Measurements from ENCODE around the gene IRS1.
"Not testable (repeated sequence)": the region's sequence is repeated elsewhere in the genome, so short reads cannot be mapped to it uniquely, and the experiment has no call there.

Gene IRS1, protein sequence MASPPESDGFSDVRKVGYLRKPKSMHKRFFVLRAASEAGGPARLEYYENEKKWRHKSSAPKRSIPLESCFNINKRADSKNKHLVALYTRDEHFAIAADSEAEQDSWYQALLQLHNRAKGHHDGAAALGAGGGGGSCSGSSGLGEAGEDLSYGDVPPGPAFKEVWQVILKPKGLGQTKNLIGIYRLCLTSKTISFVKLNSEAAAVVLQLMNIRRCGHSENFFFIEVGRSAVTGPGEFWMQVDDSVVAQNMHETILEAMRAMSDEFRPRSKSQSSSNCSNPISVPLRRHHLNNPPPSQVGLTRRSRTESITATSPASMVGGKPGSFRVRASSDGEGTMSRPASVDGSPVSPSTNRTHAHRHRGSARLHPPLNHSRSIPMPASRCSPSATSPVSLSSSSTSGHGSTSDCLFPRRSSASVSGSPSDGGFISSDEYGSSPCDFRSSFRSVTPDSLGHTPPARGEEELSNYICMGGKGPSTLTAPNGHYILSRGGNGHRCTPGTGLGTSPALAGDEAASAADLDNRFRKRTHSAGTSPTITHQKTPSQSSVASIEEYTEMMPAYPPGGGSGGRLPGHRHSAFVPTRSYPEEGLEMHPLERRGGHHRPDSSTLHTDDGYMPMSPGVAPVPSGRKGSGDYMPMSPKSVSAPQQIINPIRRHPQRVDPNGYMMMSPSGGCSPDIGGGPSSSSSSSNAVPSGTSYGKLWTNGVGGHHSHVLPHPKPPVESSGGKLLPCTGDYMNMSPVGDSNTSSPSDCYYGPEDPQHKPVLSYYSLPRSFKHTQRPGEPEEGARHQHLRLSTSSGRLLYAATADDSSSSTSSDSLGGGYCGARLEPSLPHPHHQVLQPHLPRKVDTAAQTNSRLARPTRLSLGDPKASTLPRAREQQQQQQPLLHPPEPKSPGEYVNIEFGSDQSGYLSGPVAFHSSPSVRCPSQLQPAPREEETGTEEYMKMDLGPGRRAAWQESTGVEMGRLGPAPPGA (N-terminal part only)

DNA sequence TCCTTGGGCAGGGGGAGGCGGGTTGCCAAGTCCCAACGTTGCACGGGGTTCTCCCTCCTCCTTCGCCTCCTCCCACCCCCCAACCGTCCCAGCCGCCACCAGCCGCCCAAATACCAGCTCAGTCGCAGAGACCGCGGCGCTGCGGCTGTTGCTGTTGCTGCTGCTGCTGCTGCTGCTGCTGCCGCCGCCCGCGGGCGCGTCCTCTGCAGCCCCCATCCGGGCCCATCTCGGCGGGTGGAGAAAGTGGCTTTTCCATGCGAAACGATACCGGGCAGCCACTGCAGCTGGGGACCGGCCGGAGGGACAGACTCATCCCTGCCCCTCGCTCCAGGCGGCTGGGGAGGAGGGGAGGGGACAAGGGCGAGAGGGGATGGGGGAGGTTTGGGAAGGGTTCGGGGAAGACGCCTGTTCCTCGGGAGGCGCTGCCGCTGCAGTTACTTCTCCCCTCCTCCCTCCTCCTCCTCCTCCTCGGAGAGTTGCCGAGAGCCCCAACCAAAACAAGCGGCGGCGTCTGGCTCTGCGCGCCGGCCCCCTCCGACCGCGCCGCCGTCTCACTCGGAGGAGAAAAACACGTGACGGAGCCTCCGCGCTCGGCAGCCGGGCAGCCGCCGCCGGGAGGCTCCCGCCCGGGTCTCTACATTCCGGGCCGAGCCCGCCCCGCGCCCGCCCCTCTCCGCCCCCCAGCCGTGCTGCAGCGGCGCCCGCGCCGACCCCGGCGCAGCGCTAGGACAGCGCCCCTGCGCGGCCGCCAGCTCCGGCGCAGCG lies at the start of gene IRS1:
TSS of gene IRS1 (minus strand) at position 610 of the 765 bp plus-strand sequence. CDS start 1,082 bp downstream, outside the sequence.
- Mint-ChIP-seq H3K27me3 (peaks cover 7% of the 10 kb centered on the region), H3K27ac (peak within 1 kb of the TSS; percentile 80), H3K4me3 (peak within 1 kb of the TSS; percentile 82), H3K9me3 (no peaks in the 10 kb centered on the region), H3K36me3 (ENCODE audit: low read depth) (peaks cover 16% of the 10 kb centered on the region), H3K4me1 (ENCODE audit: low read depth) (peaks cover 30% of the 10 kb centered on the region)
- peak; percentile 77 for DNase-seq

DNA sequence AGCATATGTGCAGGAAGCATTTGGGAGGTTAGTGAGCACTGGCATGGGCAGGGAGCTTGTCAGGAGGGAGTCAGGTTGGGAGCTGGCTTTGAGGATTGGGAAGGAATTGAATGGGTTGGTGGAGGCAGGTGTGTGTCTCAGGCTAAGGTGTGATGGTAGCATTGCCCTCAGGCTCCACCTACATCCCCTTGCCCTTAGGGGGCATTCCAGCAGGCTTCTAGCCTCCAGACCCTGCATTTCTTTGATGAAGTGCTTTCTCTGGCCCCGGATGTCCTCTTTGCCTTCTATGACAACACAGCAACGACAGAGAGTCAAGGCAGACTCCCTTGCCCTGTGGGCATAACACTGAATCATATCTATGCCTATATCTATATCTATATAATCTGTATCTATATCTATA lies 49.7 kb upstream of the IRS1 start:
- no peaks in the 10 kb centered on the region for H3K27me3 Mint-ChIP-seq
- H3K27ac Mint-ChIP-seq = no peak overlapping the region
- no peaks in the 10 kb centered on the region for H3K9me3 Mint-ChIP-seq
- DNase-seq = no peak
- H3K4me1 Mint-ChIP-seq (ENCODE audit: low read depth) = peaks cover 31% of the 10 kb centered on the region
- H3K4me3 Mint-ChIP-seq = no peak overlapping the region
- H3K36me3 Mint-ChIP-seq (ENCODE audit: low read depth) = peaks cover 49% of the 10 kb centered on the region

DNA sequence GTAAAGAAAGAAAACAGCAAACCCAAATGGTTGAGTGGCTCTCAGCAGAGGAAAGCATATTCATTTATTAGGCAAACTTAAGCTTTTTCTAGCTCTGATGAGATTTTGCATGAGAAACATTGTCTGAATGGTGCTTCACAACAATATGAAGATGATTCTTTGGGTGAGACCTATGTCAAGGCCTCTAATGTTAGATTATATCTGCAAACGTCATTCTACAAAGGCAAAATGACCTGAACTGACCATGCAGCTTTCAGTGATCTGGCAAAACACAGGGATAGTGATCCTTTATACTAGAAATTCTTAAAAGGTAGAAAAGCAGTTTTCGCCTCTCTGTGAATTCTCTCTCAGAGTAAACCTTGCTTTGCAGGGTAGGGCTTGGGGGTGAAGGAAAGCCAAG lies 47.9 kb upstream of the IRS1 start:
- no peaks in the 10 kb centered on the region for H3K9me3 Mint-ChIP-seq
- H3K36me3 Mint-ChIP-seq (ENCODE audit: low read depth) = peaks cover 61% of the 10 kb centered on the region
- peaks cover 45% of the 10 kb centered on the region for H3K4me1 Mint-ChIP-seq (ENCODE audit: low read depth)
- no peak for DNase-seq
- no peak overlapping the region for H3K4me3 Mint-ChIP-seq
- no peak overlapping the region for H3K27ac Mint-ChIP-seq
- no peaks in the 10 kb centered on the region for H3K27me3 Mint-ChIP-seq

DNA sequence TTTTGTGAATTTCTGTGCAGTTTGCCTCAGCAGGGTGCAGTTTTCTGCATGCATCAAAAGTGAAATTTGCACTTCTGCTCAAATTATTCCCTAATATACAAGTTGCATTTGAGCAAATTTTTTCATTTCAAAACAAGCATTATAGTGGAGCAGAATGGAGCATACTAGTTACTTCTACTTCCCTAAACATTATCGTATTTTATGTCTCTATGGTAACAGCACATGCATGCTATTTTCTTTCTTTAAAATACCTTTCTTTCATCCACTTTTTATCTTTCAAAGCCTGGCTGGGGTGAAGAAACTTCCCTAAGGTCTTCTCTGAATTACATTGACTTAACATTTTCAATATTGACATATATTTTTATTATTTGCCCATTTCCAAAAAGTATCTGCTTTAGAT lies 47.5 kb upstream of the IRS1 start:
- Mint-ChIP-seq H3K36me3 (ENCODE audit: low read depth) (peaks cover 62% of the 10 kb centered on the region), H3K4me3 (no peak overlapping the region), H3K27me3 (no peaks in the 10 kb centered on the region), H3K9me3 (no peaks in the 10 kb centered on the region), H3K27ac (no peak overlapping the region), H3K4me1 (ENCODE audit: low read depth) (peaks cover 49% of the 10 kb centered on the region)
- DNase-seq = no peak

DNA sequence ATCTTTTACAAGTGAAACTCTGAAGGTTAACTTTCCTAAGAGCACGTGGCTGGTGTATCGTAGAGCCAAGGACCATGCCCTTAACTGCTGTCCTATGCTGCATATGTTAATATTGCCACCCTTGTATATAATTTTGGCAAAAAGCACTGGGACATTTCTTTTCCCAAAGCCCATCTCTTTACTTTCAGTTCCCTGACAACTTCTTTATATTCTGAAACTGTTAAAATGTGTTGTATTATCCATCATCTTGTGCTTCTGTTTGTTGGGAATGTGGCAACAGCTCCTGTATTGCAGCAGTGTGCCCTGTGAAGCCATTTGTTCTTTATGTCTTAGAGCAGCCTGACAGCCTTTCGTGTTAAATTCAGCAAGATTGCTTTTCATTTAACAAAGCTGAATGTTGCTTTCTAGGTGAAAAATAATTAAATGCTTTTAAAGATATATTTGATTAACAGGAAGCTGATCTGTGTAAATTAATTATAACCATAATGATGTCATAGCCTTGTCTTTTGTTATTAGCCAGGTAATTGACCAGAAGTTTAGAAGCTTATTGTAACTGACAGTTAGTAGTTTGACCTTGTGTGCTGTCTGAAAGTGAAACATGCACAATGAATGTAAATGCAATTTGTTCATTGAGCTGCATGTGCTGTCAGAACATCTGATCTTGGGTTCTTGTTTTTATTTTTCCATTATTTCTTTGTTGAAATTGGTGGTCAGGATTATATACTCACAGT lies 45.9 kb upstream of the IRS1 start:
- Mint-ChIP-seq H3K36me3 (ENCODE audit: low read depth) (peaks cover 60% of the 10 kb centered on the region), H3K9me3 (no peaks in the 10 kb centered on the region), H3K4me3 (no peak overlapping the region), H3K27ac (no peak overlapping the region), H3K4me1 (ENCODE audit: low read depth) (peaks cover 48% of the 10 kb centered on the region), H3K27me3 (no peaks in the 10 kb centered on the region)
- no peak for DNase-seq

DNA sequence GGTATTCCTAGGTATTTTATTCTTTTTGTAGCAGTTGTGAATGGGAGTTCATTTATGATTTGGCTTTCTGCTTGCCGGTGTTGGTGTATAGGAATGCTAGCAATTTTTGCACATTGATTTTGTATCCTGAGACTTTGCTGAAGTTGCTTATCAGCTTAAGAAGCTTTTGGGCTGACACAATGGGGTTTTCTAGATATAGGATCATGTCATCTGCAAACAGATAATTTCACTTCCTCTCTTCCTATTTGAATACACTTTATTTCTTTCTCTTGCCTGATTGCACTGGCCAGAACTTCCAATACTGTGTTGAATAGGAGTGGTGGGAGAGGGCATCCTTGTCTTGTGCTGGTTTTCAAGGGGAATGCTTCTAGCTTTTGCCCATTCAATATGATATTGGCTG lies 43.4 kb upstream of the IRS1 start:
- H3K27me3 Mint-ChIP-seq, DNase-seq, H3K9me3 Mint-ChIP-seq, H3K4me3 Mint-ChIP-seq: not testable (repeated sequence)
- peak overlapping the region; percentile 18 for H3K27ac Mint-ChIP-seq
- H3K36me3 Mint-ChIP-seq (ENCODE audit: low read depth) = peaks cover 66% of the 10 kb centered on the region
- peaks cover 69% of the 10 kb centered on the region for H3K4me1 Mint-ChIP-seq (ENCODE audit: low read depth)

DNA sequence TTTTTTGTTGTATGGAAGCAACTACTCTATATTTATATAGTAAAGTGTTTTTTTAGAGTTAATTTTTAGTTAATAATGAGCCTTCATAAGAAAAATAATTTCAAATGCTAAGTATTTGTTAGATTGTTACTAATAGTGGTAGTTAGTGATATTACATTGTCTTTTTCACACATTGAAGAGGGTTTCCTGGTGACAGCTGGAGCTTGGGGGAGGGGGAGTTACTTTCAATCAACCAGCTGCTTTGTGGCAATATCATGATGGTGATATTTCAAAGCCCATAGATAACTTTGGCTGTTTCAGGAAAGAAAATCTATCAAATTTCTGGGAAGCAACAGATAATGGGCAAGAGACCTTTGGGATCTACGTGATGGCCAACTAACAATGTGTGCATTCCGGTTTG lies 40.3 kb upstream of the IRS1 start:
- no peak for DNase-seq
- Mint-ChIP-seq H3K4me1 (ENCODE audit: low read depth) (peaks cover 72% of the 10 kb centered on the region), H3K36me3 (ENCODE audit: low read depth) (peaks cover 82% of the 10 kb centered on the region), H3K9me3 (no peaks in the 10 kb centered on the region), H3K4me3 (no peak overlapping the region), H3K27me3 (no peaks in the 10 kb centered on the region), H3K27ac (peak overlapping the region; percentile 99)

DNA sequence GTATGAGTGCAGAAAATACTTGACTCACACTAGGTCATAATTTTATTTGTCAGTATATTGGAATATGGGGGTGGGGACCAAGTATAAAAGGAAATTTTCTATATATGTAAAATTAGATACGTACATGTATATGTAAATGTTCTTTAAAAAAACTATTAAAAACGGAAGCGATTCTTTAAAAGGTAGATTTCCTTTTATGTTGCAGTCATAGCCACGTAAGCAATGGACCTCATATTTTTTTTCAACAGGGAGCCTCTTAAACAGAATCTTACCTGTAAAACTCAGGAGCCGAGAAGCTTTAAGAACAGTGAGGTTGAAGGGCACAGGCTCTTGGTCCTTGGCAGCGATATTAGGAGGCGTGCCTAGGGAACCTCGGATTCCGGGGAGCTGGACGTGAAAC lies 39.5 kb upstream of the IRS1 start:
- Mint-ChIP-seq H3K36me3 (ENCODE audit: low read depth) (peaks cover 84% of the 10 kb centered on the region), H3K27ac (peak overlapping the region; percentile 99), H3K9me3 (no peaks in the 10 kb centered on the region), H3K4me1 (ENCODE audit: low read depth) (peaks cover 71% of the 10 kb centered on the region), H3K4me3 (peak overlapping the region; percentile 90), H3K27me3 (no peaks in the 10 kb centered on the region)
- DNase-seq = no peak

DNA sequence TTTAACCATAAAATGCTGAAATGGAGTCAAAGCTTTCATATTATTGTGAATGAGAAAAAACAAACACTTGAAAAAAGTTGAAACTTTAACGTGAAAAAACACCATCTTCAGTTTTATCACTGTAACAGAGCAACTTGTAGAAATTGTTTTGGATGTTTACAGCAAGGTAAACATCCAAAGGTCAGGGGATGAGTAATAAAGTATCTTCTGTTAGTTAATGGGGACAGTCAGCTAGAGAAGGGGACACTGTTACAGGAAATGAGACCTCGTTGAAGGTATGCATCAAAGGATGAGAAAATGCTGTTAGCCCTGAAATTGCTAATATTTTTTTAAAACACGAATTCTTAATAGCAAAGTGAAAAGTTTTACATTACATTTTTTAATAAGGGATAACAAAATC lies 39.1 kb upstream of the IRS1 start:
- Mint-ChIP-seq H3K4me1 (ENCODE audit: low read depth) (peaks cover 72% of the 10 kb centered on the region), H3K36me3 (ENCODE audit: low read depth) (peaks cover 85% of the 10 kb centered on the region), H3K4me3 (peak overlapping the region; percentile 90), H3K27ac (peak overlapping the region; percentile 99), H3K9me3 (no peaks in the 10 kb centered on the region), H3K27me3 (no peaks in the 10 kb centered on the region)
- no peak for DNase-seq

DNA sequence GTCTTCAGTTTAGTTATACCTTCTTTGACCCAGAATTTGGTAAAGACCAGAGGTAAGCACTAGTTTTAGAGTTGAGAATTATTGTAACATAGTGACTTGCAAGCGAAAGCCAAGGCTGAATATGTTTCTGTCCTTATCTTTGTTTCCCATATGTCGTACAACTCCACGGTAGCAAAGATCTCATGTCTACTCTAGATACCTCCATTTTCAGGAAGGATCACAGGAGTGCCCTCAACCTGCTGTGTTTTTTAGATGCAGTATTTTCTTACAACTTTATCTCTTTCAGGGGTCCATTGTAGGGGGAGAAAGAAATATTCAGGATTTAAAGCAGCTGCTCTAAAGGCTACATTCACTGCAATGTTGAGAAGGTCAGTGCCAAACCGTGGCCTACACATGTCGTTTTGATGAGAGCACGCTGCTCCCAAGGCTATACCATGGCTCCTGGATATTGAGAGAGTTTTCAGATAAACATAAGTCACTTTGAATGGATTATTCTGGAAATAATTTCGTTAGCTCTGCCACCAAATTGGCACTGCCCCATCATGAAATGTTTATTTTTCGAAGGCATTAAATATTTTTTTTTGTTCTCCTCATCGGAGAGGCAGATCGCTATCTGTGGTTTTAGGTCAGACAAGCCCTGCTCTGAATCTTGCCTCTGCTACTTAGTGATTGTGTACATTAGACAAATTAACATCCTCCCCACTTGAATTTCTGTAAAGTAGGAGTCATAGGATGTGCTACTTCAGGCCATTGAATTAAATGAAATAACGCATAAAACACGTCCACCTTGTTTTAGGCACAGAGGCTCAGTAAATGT lies 38.4 kb upstream of the IRS1 start:
- peak overlapping the region; percentile 90 for H3K4me3 Mint-ChIP-seq
- no peaks in the 10 kb centered on the region for H3K27me3 Mint-ChIP-seq
- H3K36me3 Mint-ChIP-seq (ENCODE audit: low read depth) = peaks cover 85% of the 10 kb centered on the region
- peak overlapping the region; percentile 99 for H3K27ac Mint-ChIP-seq
- H3K9me3 Mint-ChIP-seq = no peaks in the 10 kb centered on the region
- no peak for DNase-seq
- peaks cover 72% of the 10 kb centered on the region for H3K4me1 Mint-ChIP-seq (ENCODE audit: low read depth)

DNA sequence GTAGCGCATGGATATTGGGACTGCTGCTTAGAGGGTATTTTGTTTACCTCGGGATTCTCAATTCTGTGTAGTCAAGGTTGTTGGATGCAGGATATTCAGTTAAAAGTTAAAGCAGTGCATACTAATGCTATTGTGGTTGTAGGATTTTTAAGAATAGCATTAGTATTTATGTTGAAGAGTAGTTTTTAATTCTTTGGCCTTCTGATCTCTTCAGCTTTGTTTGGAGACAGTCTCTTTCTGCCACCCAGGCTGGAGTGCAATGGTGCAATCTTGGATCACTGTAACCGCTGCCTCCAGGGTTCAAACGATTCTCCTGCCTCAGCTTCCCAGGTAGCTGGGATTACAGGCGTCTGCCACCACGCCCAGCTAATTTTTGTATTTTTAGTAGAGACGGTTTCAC lies 37.7 kb upstream of the IRS1 start:
- Mint-ChIP-seq H3K27ac (peak overlapping the region; percentile 99), H3K4me3 (peak overlapping the region; percentile 90), H3K27me3 (no peaks in the 10 kb centered on the region), H3K36me3 (ENCODE audit: low read depth) (peaks cover 83% of the 10 kb centered on the region), H3K9me3 (no peaks in the 10 kb centered on the region), H3K4me1 (ENCODE audit: low read depth) (peaks cover 68% of the 10 kb centered on the region)
- no peak for DNase-seq

DNA sequence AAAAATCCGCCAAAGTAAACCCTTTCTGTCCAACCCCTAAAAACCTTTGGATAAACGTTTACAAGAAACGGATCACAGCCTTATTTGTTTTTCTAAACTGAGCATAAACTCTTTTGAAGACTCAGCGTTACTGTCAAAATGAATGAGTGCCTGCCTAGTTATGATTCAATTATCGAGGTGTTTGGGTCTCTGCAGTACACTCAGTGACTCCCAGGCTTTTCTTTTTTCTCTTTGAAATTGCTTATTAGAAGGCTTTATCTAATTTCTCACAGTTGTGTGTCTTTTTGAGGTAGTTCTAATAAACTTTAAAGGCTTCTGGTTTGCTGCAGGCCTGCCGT lies 36.9 kb upstream of the IRS1 start:
- no peaks in the 10 kb centered on the region for H3K27me3 Mint-ChIP-seq

More for the DNA sequence above, 36.9 kb upstream of the IRS1 start:
- no peak for DNase-seq
- H3K4me1 Mint-ChIP-seq (ENCODE audit: low read depth) = peaks cover 65% of the 10 kb centered on the region
- H3K9me3 Mint-ChIP-seq = peaks cover 2% of the 10 kb centered on the region
- H3K27ac Mint-ChIP-seq = peak overlapping the region; percentile 99
- H3K36me3 Mint-ChIP-seq (ENCODE audit: low read depth) = peaks cover 83% of the 10 kb centered on the region
- peak overlapping the region; percentile 90 for H3K4me3 Mint-ChIP-seq
